ENCODE data around the gene SMIM23. TPM values are rescaled to one million over a fixed set of nuclear protein-coding genes. Genes with fewer than 3 reads are reported as not detected.

The SMIM23 gene
- polyA plus RNA-seq, 3 donors: not detected

DNA sequence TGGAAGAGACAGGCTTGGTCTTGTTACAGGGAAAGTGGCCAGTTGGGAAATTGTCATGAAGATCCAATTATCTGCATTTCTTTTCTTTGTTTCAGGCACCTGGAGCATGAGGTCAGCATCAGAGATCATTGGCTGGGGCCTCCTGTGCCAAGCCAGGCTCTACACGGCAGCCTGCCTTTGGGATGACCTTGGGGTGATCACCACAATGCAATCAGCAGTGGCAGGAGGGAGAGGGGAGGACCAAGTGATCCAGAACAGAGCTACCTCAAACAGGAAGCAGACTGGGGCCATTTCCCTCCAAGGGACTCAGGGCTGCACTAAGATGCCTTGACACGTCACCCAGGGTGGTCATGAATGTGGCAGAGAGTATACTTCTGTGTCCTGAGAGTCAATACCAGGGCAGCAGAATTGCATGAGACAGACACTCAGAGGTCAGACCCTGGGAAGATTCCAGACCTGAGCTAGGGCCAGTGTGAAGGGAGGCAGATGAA lies 8.9 kb downstream of the SMIM23 start:
- intact Hi-C loops (cut with micrococcal nuclease): no loop called here
- no peak for DNase-seq
- no peaks in the 10 kb centered on the region for H3K27me3 ChIP-seq (ENCODE audit: control insufficient read depth in 2 of 2, insufficient read depth in 2 of 2, low read length in 2 of 2)
- H3K9ac ChIP-seq (ENCODE audit: insufficient read depth, low read length, poor library complexity, severe bottlenecking): no peak overlapping the region
- no peak overlapping the region for H3K4me3 ChIP-seq (replicated peaks in 1 of 3; ENCODE audit: low read depth in 2 of 3, low read length in 3 of 3)
- TF ChIP-seq, protein P1, sequence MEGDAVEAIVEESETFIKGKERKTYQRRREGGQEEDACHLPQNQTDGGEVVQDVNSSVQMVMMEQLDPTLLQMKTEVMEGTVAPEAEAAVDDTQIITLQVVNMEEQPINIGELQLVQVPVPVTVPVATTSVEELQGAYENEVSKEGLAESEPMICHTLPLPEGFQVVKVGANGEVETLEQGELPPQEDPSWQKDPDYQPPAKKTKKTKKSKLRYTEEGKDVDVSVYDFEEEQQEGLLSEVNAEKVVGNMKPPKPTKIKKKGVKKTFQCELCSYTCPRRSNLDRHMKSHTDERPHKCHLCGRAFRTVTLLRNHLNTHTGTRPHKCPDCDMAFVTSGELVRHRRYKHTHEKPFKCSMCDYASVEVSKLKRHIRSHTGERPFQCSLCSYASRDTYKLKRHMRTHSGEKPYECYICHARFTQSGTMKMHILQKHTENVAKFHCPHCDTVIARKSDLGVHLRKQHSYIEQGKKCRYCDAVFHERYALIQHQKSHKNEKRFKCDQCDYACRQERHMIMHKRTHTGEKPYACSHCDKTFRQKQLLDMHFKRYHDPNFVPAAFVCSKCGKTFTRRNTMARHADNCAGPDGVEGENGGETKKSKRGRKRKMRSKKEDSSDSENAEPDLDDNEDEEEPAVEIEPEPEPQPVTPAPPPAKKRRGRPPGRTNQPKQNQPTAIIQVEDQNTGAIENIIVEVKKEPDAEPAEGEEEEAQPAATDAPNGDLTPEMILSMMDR (IDR thresholded peaks at IDR 0.05): no peak
- H3K79me2 ChIP-seq (ENCODE audit: insufficient read depth, low read length): no peaks in the 10 kb centered on the region
- H3K36me3 ChIP-seq (replicated peaks in 1 of 2; ENCODE audit: control insufficient read depth in 1 of 2, insufficient read depth in 2 of 2, low read length in 2 of 2): no peaks in the 10 kb centered on the region
- Mint-ChIP-seq H3K4me3 (no peak overlapping the region), H3K4me1 (peaks cover 6% of the 10 kb centered on the region), H3K27me3 (ENCODE audit: low read depth in 3 of 3) (peaks cover 2 to 4% (median 3%) of the 10 kb centered on the region in 3 donors), H3K9me3 (peaks cover 0 to 1% (median 0%) of the 10 kb centered on the region in 7 donors), H3K36me3 (no peaks in the 10 kb centered on the region), H3K27ac (no peak overlapping the region)
- H3K4me2 ChIP-seq (replicated peaks; ENCODE audit: extremely low read depth, low read length, poor library complexity, severe bottlenecking): no peak overlapping the region
- no peak overlapping the region for H2AFZ ChIP-seq (ENCODE audit: insufficient read depth, low read depth, low read length, poor library complexity, severe bottlenecking)
- 30% methylated on average over 2 of the region's 2 CpGs for WGBS (ENCODE audit: insufficient coverage)
- H4K20me1 ChIP-seq (ENCODE audit: insufficient read depth, low read length): no peaks in the 10 kb centered on the region
- H3K27ac ChIP-seq (ENCODE audit: low read depth in 1 of 2, low read length in 2 of 2): no peak overlapping the region
- H3K9me3 ChIP-seq (replicated peaks in 1 of 2; ENCODE audit: control insufficient read depth in 1 of 2, insufficient read depth in 1 of 2, low read length in 2 of 2): no peaks in the 10 kb centered on the region
- H3K4me1 ChIP-seq (ENCODE audit: control insufficient read depth in 1 of 2, insufficient read depth in 2 of 2, low read length in 2 of 2): peaks cover 0 to 3% of the 10 kb centered on the region in 2 donors

DNA sequence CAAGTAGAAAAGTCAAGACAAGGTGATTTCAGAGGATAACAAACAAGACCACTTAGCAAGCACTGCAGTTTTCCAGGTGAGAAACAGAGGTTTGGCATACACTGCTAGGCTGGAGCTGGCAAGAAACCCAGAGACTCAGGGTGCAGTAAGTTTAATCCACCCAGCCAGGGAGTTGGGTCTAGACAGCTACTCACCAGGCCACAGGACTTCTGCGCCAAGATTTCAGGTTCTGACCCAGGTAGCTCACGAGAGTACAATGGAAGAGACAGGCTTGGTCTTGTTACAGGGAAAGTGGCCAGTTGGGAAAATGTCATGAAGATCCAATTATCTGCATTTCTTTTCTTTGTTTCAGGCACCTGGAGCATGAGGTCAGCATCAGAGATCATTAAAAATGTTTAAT lies 9.8 kb downstream of the SMIM23 start:
- Histone ChIP-seq H3K9me3 (replicated peaks in 1 of 2; ENCODE audit: control insufficient read depth in 1 of 2, insufficient read depth in 1 of 2, low read length in 2 of 2) (no peaks in the 10 kb centered on the region), H3K4me1 (ENCODE audit: control insufficient read depth in 1 of 2, insufficient read depth in 2 of 2, low read length in 2 of 2) (peaks cover 0 to 3% of the 10 kb centered on the region in 2 donors), H3K79me2 (ENCODE audit: insufficient read depth, low read length) (no peaks in the 10 kb centered on the region), H3K9ac (ENCODE audit: insufficient read depth, low read length, poor library complexity, severe bottlenecking) (no peak overlapping the region), H3K36me3 (replicated peaks in 1 of 2; ENCODE audit: control insufficient read depth in 1 of 2, insufficient read depth in 2 of 2, low read length in 2 of 2) (no peaks in the 10 kb centered on the region), H3K4me3 (replicated peaks in 1 of 3; ENCODE audit: low read depth in 2 of 3, low read length in 3 of 3) (no peak overlapping the region), H3K27ac (ENCODE audit: low read depth in 1 of 2, low read length in 2 of 2) (no peak overlapping the region), H3K27me3 (ENCODE audit: control insufficient read depth in 2 of 2, insufficient read depth in 2 of 2, low read length in 2 of 2) (no peaks in the 10 kb centered on the region), H3K4me2 (replicated peaks; ENCODE audit: extremely low read depth, low read length, poor library complexity, severe bottlenecking) (no peak overlapping the region), H4K20me1 (ENCODE audit: insufficient read depth, low read length) (no peaks in the 10 kb centered on the region), H2AFZ (ENCODE audit: insufficient read depth, low read depth, low read length, poor library complexity, severe bottlenecking) (no peak overlapping the region)
- TF ChIP-seq, protein P1 (IDR thresholded peaks at IDR 0.05): no peak
- Mint-ChIP-seq H3K4me3 (no peak overlapping the region), H3K9me3 (peaks cover 0 to under 1% (median 0%) of the 10 kb centered on the region in 7 donors), H3K36me3 (no peaks in the 10 kb centered on the region), H3K27me3 (ENCODE audit: low read depth in 3 of 3) (peaks cover 2 to 4% (median 3%) of the 10 kb centered on the region in 3 donors), H3K27ac (no peak overlapping the region), H3K4me1 (peaks cover 6% of the 10 kb centered on the region)
- intact Hi-C loops (cut with micrococcal nuclease): no loop called here
- DNase-seq: no peak
- WGBS (ENCODE audit: insufficient coverage): 88% methylated on average over 2 of the region's 2 CpGs
